WTC11 (cell line): Measurements from ENCODE around the gene FBXL2. TPM values are rescaled to one million over a fixed set of nuclear protein-coding genes. Genes with fewer than 3 reads are reported as not detected.

Experiments
- ATAC-seq: fragments of 200-7000 bp; cut with Tn5 transposase; 2 replicates; pipeline ENCODE4 v1.10.0; 2021; ENCODE audit warnings: mild to moderate bottlenecking, moderate library complexity
- CTCF ChIA-PET: fragments of 300-600 bp; sonication (Branson Sonifier 250); formaldehyde crosslinking; loops from one replicate; lab custom pipeline; 2021; ENCODE audit warnings: antibody characterized with exemption; lab: Charles Lee
- POLR2A ChIA-PET: fragments of 350-600 bp; sonication (Branson Sonifier 250); formaldehyde crosslinking; loops from one replicate; lab custom pipeline; 2021; ENCODE audit warnings: antibody characterized with exemption; lab: Charles Lee
- DNase-seq: peaks from one replicate; pipeline ENCODE4 v3.0.0; 2021; ENCODE audit warnings: low spot score
- H3K27ac Mint-ChIP-seq: 2 replicates; pipeline ENCODE4 v1.8.0; 2021; ENCODE audit warnings: mixed read lengths
- H3K27me3 Mint-ChIP-seq: 2 replicates; pipeline ENCODE4 v1.8.0; 2021; ENCODE audit warnings: low read depth, mild to moderate bottlenecking, moderate library complexity, mixed read lengths
- H3K36me3 Mint-ChIP-seq: 2 replicates; pipeline ENCODE4 v1.8.0; 2021; ENCODE audit warnings: mixed read lengths
- H3K4me1 Mint-ChIP-seq: 2 replicates; pipeline ENCODE4 v1.8.0; 2022; ENCODE audit warnings: mixed read lengths
- H3K4me3 Mint-ChIP-seq: 2 replicates; pipeline ENCODE4 v1.8.0; 2021; ENCODE audit warnings: mild to moderate bottlenecking, moderate library complexity, mixed read lengths
- H3K9me3 Mint-ChIP-seq: 2 replicates; pipeline ENCODE4 v1.8.0; 2021; ENCODE audit warnings: mixed read lengths
- CREB1 ChIP-seq: sonication (generic); formaldehyde crosslinking; IDR thresholded peaks from 2 replicates; pipeline ENCODE4 v1.8.0; 2023; ENCODE audit warnings: mild to moderate bottlenecking, missing genetic modification reagents
- CREM ChIP-seq: sonication (generic); formaldehyde crosslinking; IDR thresholded peaks from 2 replicates; pipeline ENCODE4 v1.8.1; 2022; ENCODE audit warnings: mild to moderate bottlenecking, missing genetic modification reagents, moderate library complexity
- ELF4 ChIP-seq: sonication (generic); formaldehyde crosslinking; IDR thresholded peaks from 2 replicates; pipeline ENCODE4 v1.8.1; 2022; ENCODE audit warnings: low read depth, mild to moderate bottlenecking, moderate library complexity, missing genetic modification reagents
- ETV6 ChIP-seq: sonication (generic); formaldehyde crosslinking; IDR thresholded peaks from 2 replicates; pipeline ENCODE4 v1.8.1; 2022; ENCODE audit warnings: mild to moderate bottlenecking, missing genetic modification reagents
- NFYB ChIP-seq: sonication (generic); formaldehyde crosslinking; conservative IDR thresholded peaks from 2 replicates; pipeline ENCODE4 v1.8.0; 2022; ENCODE audit warnings: low read depth, missing genetic modification reagents
- NR3C1 ChIP-seq: sonication (generic); formaldehyde crosslinking; conservative IDR thresholded peaks from 2 replicates; pipeline ENCODE4 v1.8.1; 2023; ENCODE audit warnings: low read depth, mild to moderate bottlenecking, missing genetic modification reagents
- OVOL2 ChIP-seq: fragments of 250-450 bp; sonication (Bioruptor Pico); IDR thresholded peaks from 2 replicates; pipeline ENCODE4 v1.9.0; 2021; ENCODE audit warnings: mild to moderate bottlenecking, borderline replicate concordance
- RELA ChIP-seq: sonication (generic); formaldehyde crosslinking; IDR thresholded peaks from 2 replicates; pipeline ENCODE4 v1.8.1; 2022; ENCODE audit warnings: missing genetic modification reagents, mild to moderate bottlenecking, borderline replicate concordance
- SP1 ChIP-seq: sonication (generic); formaldehyde crosslinking; conservative IDR thresholded peaks from 2 replicates; pipeline ENCODE4 v1.8.1; 2022; ENCODE audit warnings: missing genetic modification reagents
- TCF7 ChIP-seq: sonication (generic); formaldehyde crosslinking; IDR thresholded peaks from 2 replicates; pipeline ENCODE4 v1.8.0; 2022; ENCODE audit warnings: mild to moderate bottlenecking, low read depth, missing genetic modification reagents, moderate library complexity
- TEAD4 ChIP-seq: sonication (generic); formaldehyde crosslinking; IDR thresholded peaks from 2 replicates; pipeline ENCODE4 v1.8.0; 2022; ENCODE audit warnings: mild to moderate bottlenecking, missing genetic modification reagents
- ZNF219 ChIP-seq: sonication (generic); formaldehyde crosslinking; IDR thresholded peaks from 2 replicates; pipeline ENCODE4 v1.8.0; 2023; ENCODE audit warnings: missing genetic modification reagents, mild to moderate bottlenecking, borderline replicate concordance
- ZNF423 ChIP-seq: fragments of 250-450 bp; sonication (Bioruptor Pico); IDR thresholded peaks from 2 replicates; pipeline ENCODE4 v2.1.2; 2022; ENCODE audit warnings: mild to moderate bottlenecking, moderate library complexity
- total RNA-seq: library from RNA; stranded (reverse); gene quantifications from 3 replicates; pipeline ENCODE4 v1.2.3, GENCODE V29; 2021
- TF ChIP-seq, protein P1 (sequence below): fragments of 250-450 bp; sonication (Bioruptor Pico); conservative IDR thresholded peaks from 2 replicates; pipeline ENCODE4 v1.9.0; 2021; ENCODE audit warnings: mild to moderate bottlenecking
- TF ChIP-seq, protein P2 (sequence below): sonication (generic); formaldehyde crosslinking; IDR thresholded peaks from 2 replicates; pipeline ENCODE4 v1.8.0; 2023; ENCODE audit warnings: missing genetic modification reagents
- TF ChIP-seq, protein P3 (sequence below): sonication (generic); formaldehyde crosslinking; IDR thresholded peaks from 2 replicates; pipeline ENCODE4 v1.8.1; 2023; ENCODE audit warnings: mild to moderate bottlenecking, missing genetic modification reagents, borderline replicate concordance
- TF ChIP-seq, protein P4 (sequence below): fragments of 200-600 bp; IDR thresholded peaks from 2 replicates; pipeline ENCODE4 v1.8.0; 2022; ENCODE audit warnings: antibody characterized with exemption

The FBXL2 gene
- total RNA-seq, 1 experiment from 2014 or later, result 2.9 TPM

DNA sequence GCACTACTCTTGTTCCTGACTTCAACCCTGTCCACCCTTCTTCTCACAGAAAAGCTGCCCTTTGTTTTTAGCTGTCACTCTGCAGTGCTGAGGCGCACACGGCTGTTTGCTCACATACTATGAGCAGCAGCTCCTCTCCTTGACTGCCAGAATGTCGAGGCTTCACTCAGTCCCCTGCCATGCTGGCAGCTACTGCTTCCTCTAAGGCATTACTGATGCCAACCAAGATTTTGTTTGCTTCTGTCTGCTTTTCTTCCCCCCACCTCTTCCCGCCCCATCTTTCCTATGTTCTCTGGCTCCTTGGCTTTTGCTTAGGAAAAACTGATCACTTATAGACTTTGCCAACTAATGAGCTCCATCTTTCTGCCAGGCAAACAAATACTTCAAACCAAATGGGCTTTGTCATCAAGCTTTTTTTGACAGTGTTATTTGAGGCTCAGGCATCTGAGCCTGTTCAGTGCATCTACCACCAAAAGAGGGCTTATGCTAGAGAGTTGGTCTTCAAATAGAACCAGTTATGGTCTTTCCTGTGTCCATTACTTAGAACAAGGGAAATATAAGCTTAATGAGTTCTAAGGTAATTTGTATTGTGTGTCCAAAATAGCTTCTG lies 81.0 kb downstream of the FBXL2 start:
- no peaks in the 10 kb centered on the region for H3K27me3 Mint-ChIP-seq
- H3K4me3 Mint-ChIP-seq, result no peak overlapping the region
- ChIA-PET POLR2A (interaction anchor here (0.5 to 0.7 kb wide), 2 partner anchors 22 to 386 kb away, joined by 3 to 4 read pairs; no protein-coding TSS in a partner anchor), CTCF (interaction anchor here (2.2 to 4.4 kb wide), 2 partner anchors 15 to 227 kb away, joined by 5 to 27 read pairs; no protein-coding TSS in a partner anchor)
- H3K27ac Mint-ChIP-seq, result no peak overlapping the region
- H3K36me3 Mint-ChIP-seq, result no peaks in the 10 kb centered on the region
- H3K9me3 Mint-ChIP-seq, result no peaks in the 10 kb centered on the region
- H3K4me1 Mint-ChIP-seq, result no peaks in the 10 kb centered on the region
- ATAC-seq (no peak), DNase-seq (no peak)
- TF ChIP-seq CREM (CRISPR knock-in tag) (no peak), CREB1 (CRISPR knock-in tag) (no peak), ZNF219 (no peak), TCF7 (CRISPR knock-in tag) (no peak), NFYB (CRISPR knock-in tag) (no peak), ETV6 (CRISPR knock-in tag) (no peak), RELA (CRISPR knock-in tag) (no peak), TEAD4 (no peak), ZNF423 (CRISPR knock-in tag) (no peak), SP1 (CRISPR knock-in tag) (no peak), ELF4 (CRISPR knock-in tag) (no peak), NR3C1 (no peak), OVOL2 (CRISPR knock-in tag) (no peak)
- TF ChIP-seq, protein P1, sequence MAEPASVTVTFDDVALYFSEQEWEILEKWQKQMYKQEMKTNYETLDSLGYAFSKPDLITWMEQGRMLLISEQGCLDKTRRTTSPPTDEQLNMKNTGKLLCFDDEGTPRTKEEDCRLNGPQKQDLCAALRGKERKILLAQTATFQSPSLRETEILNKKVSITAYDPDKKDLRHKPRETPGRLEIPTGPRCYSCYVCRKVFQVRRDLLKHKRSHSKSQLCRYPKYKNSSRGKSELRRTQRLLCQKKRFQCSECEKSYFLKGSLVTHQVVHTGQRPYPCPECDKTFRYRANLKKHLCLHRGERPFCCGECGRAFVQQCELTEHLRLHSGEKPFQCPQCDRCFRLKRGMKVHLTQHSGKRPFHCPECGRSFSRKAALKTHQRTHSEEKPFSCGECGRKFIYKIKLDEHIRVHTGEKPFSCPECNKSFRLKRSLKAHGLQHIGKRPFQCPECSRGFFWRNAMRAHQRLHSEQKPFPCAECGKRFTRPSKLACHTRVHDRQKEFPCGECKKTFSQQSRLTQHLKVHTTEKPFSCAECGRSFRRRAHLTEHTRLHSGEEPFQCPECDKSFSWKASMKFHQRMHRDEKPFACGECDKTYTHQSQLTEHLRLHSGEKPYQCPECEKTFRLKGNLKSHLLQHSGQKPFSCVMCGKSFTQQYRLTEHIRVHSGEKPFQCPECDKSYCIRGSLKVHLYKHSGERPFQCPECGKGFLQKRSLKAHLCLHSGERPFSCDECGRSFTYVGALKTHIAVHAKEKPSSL, result no peak
- TF ChIP-seq, protein P2, sequence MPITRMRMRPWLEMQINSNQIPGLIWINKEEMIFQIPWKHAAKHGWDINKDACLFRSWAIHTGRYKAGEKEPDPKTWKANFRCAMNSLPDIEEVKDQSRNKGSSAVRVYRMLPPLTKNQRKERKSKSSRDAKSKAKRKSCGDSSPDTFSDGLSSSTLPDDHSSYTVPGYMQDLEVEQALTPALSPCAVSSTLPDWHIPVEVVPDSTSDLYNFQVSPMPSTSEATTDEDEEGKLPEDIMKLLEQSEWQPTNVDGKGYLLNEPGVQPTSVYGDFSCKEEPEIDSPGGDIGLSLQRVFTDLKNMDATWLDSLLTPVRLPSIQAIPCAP, result no peak
- TF ChIP-seq, protein P3, sequence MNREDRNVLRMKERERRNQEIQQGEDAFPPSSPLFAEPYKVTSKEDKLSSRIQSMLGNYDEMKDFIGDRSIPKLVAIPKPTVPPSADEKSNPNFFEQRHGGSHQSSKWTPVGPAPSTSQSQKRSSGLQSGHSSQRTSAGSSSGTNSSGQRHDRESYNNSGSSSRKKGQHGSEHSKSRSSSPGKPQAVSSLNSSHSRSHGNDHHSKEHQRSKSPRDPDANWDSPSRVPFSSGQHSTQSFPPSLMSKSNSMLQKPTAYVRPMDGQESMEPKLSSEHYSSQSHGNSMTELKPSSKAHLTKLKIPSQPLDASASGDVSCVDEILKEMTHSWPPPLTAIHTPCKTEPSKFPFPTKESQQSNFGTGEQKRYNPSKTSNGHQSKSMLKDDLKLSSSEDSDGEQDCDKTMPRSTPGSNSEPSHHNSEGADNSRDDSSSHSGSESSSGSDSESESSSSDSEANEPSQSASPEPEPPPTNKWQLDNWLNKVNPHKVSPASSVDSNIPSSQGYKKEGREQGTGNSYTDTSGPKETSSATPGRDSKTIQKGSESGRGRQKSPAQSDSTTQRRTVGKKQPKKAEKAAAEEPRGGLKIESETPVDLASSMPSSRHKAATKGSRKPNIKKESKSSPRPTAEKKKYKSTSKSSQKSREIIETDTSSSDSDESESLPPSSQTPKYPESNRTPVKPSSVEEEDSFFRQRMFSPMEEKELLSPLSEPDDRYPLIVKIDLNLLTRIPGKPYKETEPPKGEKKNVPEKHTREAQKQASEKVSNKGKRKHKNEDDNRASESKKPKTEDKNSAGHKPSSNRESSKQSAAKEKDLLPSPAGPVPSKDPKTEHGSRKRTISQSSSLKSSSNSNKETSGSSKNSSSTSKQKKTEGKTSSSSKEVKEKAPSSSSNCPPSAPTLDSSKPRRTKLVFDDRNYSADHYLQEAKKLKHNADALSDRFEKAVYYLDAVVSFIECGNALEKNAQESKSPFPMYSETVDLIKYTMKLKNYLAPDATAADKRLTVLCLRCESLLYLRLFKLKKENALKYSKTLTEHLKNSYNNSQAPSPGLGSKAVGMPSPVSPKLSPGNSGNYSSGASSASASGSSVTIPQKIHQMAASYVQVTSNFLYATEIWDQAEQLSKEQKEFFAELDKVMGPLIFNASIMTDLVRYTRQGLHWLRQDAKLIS (CRISPR knock-in tag), result no peak
- TF ChIP-seq, protein P4, sequence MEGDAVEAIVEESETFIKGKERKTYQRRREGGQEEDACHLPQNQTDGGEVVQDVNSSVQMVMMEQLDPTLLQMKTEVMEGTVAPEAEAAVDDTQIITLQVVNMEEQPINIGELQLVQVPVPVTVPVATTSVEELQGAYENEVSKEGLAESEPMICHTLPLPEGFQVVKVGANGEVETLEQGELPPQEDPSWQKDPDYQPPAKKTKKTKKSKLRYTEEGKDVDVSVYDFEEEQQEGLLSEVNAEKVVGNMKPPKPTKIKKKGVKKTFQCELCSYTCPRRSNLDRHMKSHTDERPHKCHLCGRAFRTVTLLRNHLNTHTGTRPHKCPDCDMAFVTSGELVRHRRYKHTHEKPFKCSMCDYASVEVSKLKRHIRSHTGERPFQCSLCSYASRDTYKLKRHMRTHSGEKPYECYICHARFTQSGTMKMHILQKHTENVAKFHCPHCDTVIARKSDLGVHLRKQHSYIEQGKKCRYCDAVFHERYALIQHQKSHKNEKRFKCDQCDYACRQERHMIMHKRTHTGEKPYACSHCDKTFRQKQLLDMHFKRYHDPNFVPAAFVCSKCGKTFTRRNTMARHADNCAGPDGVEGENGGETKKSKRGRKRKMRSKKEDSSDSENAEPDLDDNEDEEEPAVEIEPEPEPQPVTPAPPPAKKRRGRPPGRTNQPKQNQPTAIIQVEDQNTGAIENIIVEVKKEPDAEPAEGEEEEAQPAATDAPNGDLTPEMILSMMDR, result no peak
